ENCODE results near the gene SF3B1. TPM values are rescaled to one million over a fixed set of nuclear protein-coding genes. Genes with fewer than 3 reads are reported as not detected.
"Not testable (repeated sequence)": the region's sequence is repeated elsewhere in the genome, so short reads cannot be mapped to it uniquely, and the experiment has no call there.

The SF3B1 gene
- total RNA-seq, 1 experiment from 2014 or later, result 263 TPM

DNA sequence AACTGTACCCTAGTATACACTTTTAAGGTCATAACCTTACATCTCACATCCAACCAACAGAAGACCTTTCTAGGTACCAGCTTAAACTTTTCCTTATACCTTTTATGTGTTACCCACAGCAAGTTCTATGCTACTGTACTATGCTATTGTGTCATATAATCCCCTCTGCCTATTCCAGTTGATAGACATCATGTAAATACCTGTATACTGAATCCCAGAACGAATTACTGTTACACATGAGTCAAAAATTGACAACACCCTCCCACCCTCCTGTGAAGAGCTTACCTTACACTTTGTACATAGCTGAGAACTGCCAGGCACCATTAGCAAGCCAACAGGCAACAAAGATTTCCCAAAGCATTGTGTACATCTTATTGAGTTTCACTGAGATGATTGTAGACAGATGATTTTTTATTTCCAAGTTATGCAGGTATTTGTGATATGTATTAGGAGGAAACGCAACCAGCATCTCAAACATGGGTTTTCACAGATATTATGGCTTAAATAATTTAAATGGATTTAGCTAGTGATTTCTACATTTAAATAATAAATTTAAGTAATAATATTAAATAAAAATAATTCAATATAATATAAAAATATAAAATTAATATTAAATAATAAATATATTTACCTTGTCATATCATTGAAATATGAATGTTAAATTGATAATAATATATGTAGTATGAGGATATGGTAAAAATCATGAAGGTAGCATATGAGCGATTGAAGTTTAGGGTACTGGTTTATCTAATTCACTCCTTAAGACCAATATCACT lies 81.2 kb downstream of the SF3B1 start:
- H3K27me3 ChIP-seq (ENCODE audit: control insufficient read depth, insufficient read depth, low read length), result no peaks in the 10 kb centered on the region; the same call in 1 of the 2 replicates
- no peak overlapping the region for H3K4me3 ChIP-seq (ENCODE audit: insufficient read depth, low read depth, low read length)
- DNase-seq, result no peak
- no peaks in the 10 kb centered on the region for H3K36me3 ChIP-seq (replicated peaks; ENCODE audit: control insufficient read depth, insufficient read depth, low read length)

DNA sequence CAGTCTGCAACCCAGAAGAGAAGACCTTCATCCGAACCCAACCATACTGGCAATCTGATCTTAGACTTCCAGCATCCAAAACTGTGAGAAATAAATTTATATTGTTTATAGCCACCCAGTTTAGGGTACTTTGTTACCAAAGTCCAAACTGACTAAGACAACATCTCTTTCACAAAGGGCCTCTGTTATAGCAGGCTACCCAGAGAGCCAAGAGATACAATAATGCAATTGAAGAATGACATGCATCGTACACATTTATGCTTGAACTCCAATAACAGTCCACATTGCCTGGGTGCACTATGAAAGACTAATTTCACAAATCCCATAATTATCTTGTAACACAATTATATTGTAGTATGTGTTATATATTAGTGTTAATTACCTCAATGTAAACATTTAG lies 85.1 kb downstream of the SF3B1 start:
- no peak for DNase-seq
- no peaks in the 10 kb centered on the region for H3K36me3 ChIP-seq (replicated peaks; ENCODE audit: control insufficient read depth, insufficient read depth, low read length)
- no peaks in the 10 kb centered on the region for H3K27me3 ChIP-seq (ENCODE audit: control insufficient read depth, insufficient read depth, low read length)
- no peak overlapping the region for H3K4me3 ChIP-seq (ENCODE audit: insufficient read depth, low read depth, low read length)

DNA sequence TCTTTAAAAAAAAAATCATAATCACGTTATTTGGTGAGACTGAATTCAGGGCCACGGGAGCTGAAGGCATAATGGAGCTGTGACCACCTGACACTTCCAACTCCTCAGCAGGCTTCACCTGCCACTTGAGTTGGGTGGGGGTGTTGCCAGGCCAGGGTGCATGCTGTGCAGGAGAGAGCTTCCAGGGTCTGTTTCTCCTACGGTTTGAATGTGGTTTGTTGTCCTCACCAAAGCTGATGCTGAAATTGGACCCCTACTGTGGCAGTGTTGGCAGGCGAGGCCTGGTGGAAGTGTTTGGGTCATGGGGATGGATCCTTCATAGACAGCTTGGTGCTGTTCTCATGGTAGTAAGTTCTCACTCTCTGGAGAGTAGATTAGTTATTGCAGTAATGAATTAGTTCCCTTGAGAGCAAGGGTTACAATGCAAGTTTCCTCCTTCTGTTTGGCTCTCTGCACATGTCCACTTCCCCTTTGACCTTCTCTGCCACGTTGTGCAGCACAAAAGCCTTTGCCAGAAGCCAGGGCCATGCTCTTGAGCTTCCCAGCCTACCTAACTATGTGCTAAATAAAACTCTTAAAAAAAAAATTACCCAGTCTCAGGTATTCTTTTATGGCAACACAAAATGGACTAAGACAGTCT lies 86.0 kb downstream of the SF3B1 start:
- H3K4me3 ChIP-seq (ENCODE audit: insufficient read depth, low read depth, low read length), result no peak overlapping the region
- no peaks in the 10 kb centered on the region for H3K27me3 ChIP-seq (ENCODE audit: control insufficient read depth, insufficient read depth, low read length)
- no peak for DNase-seq
- no peaks in the 10 kb centered on the region for H3K36me3 ChIP-seq (replicated peaks; ENCODE audit: control insufficient read depth, insufficient read depth, low read length)

DNA sequence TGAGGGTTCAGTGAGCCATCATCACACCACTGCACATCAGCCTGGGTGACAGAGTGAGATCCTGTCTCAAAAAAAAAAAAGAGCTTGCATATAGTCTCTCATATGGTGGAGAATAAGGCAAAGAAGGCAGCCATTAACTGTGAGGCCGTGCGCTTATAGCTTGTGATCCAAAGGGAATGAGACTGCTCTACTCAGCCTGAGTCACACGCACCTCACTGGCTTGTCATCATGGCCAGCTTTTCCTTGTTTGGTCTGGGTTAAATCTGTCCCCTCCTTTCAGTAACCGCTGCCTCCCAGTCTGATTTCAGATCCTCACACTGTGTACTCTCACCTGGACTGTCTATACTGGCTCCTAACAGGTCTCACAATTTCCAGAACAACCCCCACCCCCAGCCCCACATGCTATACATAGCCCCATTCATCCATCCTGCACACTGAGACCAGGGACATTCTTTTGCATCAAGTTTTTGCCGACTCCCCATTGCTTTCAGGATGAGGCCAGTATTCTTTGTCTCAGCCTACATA lies 88.9 kb downstream of the SF3B1 start:
- Histone ChIP-seq H3K4me3 (ENCODE audit: insufficient read depth, low read depth, low read length) (no peak overlapping the region), H3K27me3 (ENCODE audit: control insufficient read depth, insufficient read depth, low read length) (no peaks in the 10 kb centered on the region), H3K36me3 (replicated peaks; ENCODE audit: control insufficient read depth, insufficient read depth, low read length) (no peaks in the 10 kb centered on the region)
- no peak for DNase-seq

- DNase-seq; H3K4me3 ChIP-seq (ENCODE audit: insufficient read depth, low read depth, low read length); H3K36me3 ChIP-seq (replicated peaks; ENCODE audit: control insufficient read depth, insufficient read depth, low read length); H3K27me3 ChIP-seq (ENCODE audit: control insufficient read depth, insufficient read depth, low read length): not testable (repeated sequence)
Observed at GRCh38 chr2:197343968-197344367, 90.9 kb downstream of the SF3B1 start.

DNA sequence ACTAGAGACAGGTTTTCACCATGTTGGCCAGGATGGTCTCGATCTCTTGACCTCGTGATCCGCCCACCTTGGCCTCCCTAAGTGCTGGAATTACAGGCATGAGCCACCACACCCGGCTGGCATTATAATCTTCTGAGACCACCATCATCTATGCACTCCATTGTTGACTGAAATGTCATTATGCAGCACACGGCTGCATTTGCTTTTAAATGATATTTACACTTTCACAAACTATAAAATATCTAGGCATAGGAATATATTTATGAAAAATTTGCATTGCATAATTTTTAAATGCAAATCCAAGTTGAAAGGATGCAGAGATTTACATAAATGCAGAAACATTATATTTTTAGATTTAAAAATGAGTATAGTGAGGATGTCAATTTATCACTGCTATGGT lies 94.2 kb downstream of the SF3B1 start:
- Histone ChIP-seq H3K4me3 (ENCODE audit: insufficient read depth, low read depth, low read length) (no peak overlapping the region), H3K27me3 (ENCODE audit: control insufficient read depth, insufficient read depth, low read length) (no peaks in the 10 kb centered on the region), H3K36me3 (replicated peaks; ENCODE audit: control insufficient read depth, insufficient read depth, low read length) (no peaks in the 10 kb centered on the region)
- no peak for DNase-seq

Other genes starting within 250 kb of the SF3B1 start
- 0.76 and 3.2 TPM in 2 replicates for gene ANKRD44, start 124.2 kb downstream of the SF3B1 start, total RNA-seq (2014; rRNA removed; shearing (Covaris generic))
- gene COQ10B, start 18.5 kb upstream of the SF3B1 start, total RNA-seq (2014; rRNA removed; shearing (Covaris generic)), result 23.4 and 23.8 TPM in 2 replicates
- gene HSPD1, start 64.8 kb upstream of the SF3B1 start, total RNA-seq (2014; rRNA removed; shearing (Covaris generic)), result 552 and 723 TPM in 2 replicates
- gene HSPE1, start 65.4 kb upstream of the SF3B1 start, total RNA-seq (2014; rRNA removed; shearing (Covaris generic)), result 208 and 213 TPM in 2 replicates
- 59.2 and 72.6 TPM in 2 replicates for gene MOB4, start 81.0 kb upstream of the SF3B1 start, total RNA-seq (2014; rRNA removed; shearing (Covaris generic))
- gene RFTN2, start 240.6 kb upstream of the SF3B1 start, total RNA-seq (2014; rRNA removed; shearing (Covaris generic)), result 3.2 and 3.4 TPM in 2 replicates